H1 (cell line): ENCODE results near the gene ABCA9. TPM values are rescaled to one million over a fixed set of nuclear protein-coding genes. Genes with fewer than 3 reads are reported as not detected.

Source experiments
- CTCF ChIA-PET: fragments of 300-600 bp; sonication (Branson Sonifier 250); formaldehyde crosslinking; loops from one replicate; lab custom pipeline; 2021; ENCODE audit not compliant: partially characterized antibody; lab: Charles Lee
- POLR2A ChIA-PET: fragments of 300-600 bp; sonication (Branson Sonifier 250); formaldehyde crosslinking; loops from one replicate; lab custom pipeline; 2021; ENCODE audit warnings: inconsistent platforms; ENCODE audit not compliant: partially characterized antibody; lab: Charles Lee
- DNase-seq, 2 experiments: peaks; one replicate each; pipeline versions ENCODE4 v3.0.0 to v3.0.0-alpha.2; 2010 to 2022; ENCODE audit warnings: low spot score in 2 of 2, low read depth in 1 of 2, mixed read lengths in 1 of 2
- FAIRE-seq: peaks from 2 replicates; lab custom pipeline; 2011; peaks lifted over from hg19 to GRCh38; lab: Jason Lieb, UNC
- H2AFZ ChIP-seq: 2 replicates; pipeline ENCODE4 v1.8.1; 2012; ENCODE audit warnings: low read length, inconsistent platforms
- H2AK5ac ChIP-seq: 2 replicates; pipeline ENCODE4 v1.6.1; 2013; ENCODE audit warnings: low read depth, low read length
- H2BK120ac ChIP-seq: replicated peaks from 2 replicates; pipeline ENCODE3; 2013; ENCODE audit warnings: low read depth, low read length, inconsistent platforms
- H2BK12ac ChIP-seq: 2 replicates; pipeline ENCODE4 v1.6.1; 2013; ENCODE audit warnings: low read depth, low read length
- H2BK15ac ChIP-seq: 2 replicates; pipeline ENCODE4 v1.6.1; 2013; ENCODE audit warnings: low read length
- H2BK20ac ChIP-seq: 2 replicates; pipeline ENCODE4 v1.6.1; 2013; ENCODE audit warnings: low read length
- H2BK5ac ChIP-seq: 2 replicates; pipeline ENCODE4 v1.6.1; 2013; ENCODE audit warnings: low read depth, low read length
- H3K14ac ChIP-seq: 2 replicates; pipeline ENCODE4 v1.6.1; 2013; ENCODE audit warnings: inconsistent platforms; ENCODE audit not compliant: insufficient read length
- H3K18ac ChIP-seq: 2 replicates; pipeline ENCODE4 v1.6.1; 2013; ENCODE audit warnings: low read length; ENCODE audit errors: extremely low read depth
- H3K23ac ChIP-seq: 2 replicates; pipeline ENCODE4 v1.6.1; 2013; ENCODE audit warnings: inconsistent platforms; ENCODE audit not compliant: insufficient read length
- H3K23me2 ChIP-seq: 2 replicates; pipeline ENCODE4 v1.6.1; 2013; ENCODE audit warnings: low read depth, low read length
- H3K27ac ChIP-seq: 2 replicates; pipeline ENCODE4 v1.6.1; 2011; ENCODE audit warnings: low read depth, low read length, inconsistent platforms
- H3K27me3 ChIP-seq, 4 experiments: replicated peaks in 1 of 4; 1 replicate in 1 of 4; 2 replicates in 3 of 4; pipeline versions ENCODE4 v1.6.1 to v1.8.1; 2011 to 2013; ENCODE audit warnings: low read length in 3 of 4, mild to moderate bottlenecking in 3 of 4, inconsistent platforms in 2 of 4, mixed read lengths in 2 of 4, moderate library complexity in 1 of 4; ENCODE audit not compliant: control insufficient read depth in 3 of 4, insufficient read depth in 3 of 4; ENCODE audit errors: extremely low read depth in 1 of 4
- H3K36me3 ChIP-seq, 4 experiments: 2 replicates each; pipeline versions ENCODE4 v1.6.1 to v1.8.1; 2011 to 2013; ENCODE audit warnings: mild to moderate bottlenecking in 4 of 4, low read length in 3 of 4, moderate library complexity in 2 of 4, control low read depth in 1 of 4, inconsistent platforms in 1 of 4; ENCODE audit not compliant: insufficient read depth in 4 of 4, control insufficient read depth in 2 of 4
- H3K4ac ChIP-seq: replicated peaks from 2 replicates; pipeline ENCODE3; 2013; ENCODE audit warnings: low read length, low read depth, mixed read lengths, inconsistent platforms; ENCODE audit not compliant: insufficient read length
- H3K4me1 ChIP-seq, 4 experiments: replicated peaks in 1 of 4; 1 replicate in 1 of 4; 2 replicates in 3 of 4; pipeline versions ENCODE4 v1.6.1 to v1.8.1; 2011 to 2013; ENCODE audit warnings: low read length in 3 of 4, inconsistent platforms in 2 of 4, mixed read lengths in 1 of 4; ENCODE audit not compliant: insufficient read depth in 4 of 4, control insufficient read depth in 3 of 4
- H3K4me2 ChIP-seq, 2 experiments: 2 replicates each; pipeline versions ENCODE4 v1.6.1 to v1.8.1; 2011 to 2013; ENCODE audit warnings: low read depth in 2 of 2, low read length in 2 of 2, control low read depth in 1 of 2, inconsistent platforms in 1 of 2, mild to moderate bottlenecking in 1 of 2; ENCODE audit not compliant: insufficient read depth in 1 of 2
- H3K4me3 ChIP-seq, 4 experiments: fragments of 200-600, 300-600 bp in 1 of 4; sonication (generic), shearing (Covaris generic), sonication (Bioruptor Twin) in 1 of 4; 2 replicates each; pipeline versions ENCODE4 v1.5.1 to v1.8.1; 2011 to 2016; ENCODE audit warnings: low read length in 4 of 4, low read depth in 3 of 4, control low read depth in 2 of 4, inconsistent platforms in 2 of 4, mild to moderate bottlenecking in 2 of 4, mixed read lengths in 1 of 4, moderate library complexity in 1 of 4; ENCODE audit not compliant: insufficient read depth in 2 of 4; ENCODE audit errors: extremely low read depth in 1 of 4
- H3K56ac ChIP-seq: replicated peaks from 2 replicates; pipeline ENCODE3; 2013; ENCODE audit warnings: low read depth, mild to moderate bottlenecking, mixed read lengths, low read length, inconsistent platforms; ENCODE audit not compliant: insufficient read length
- H3K79me1 ChIP-seq: 2 replicates; pipeline ENCODE4 v1.6.1; 2013; ENCODE audit warnings: low read depth, low read length, control low read depth
- H3K79me2 ChIP-seq, 2 experiments: 2 replicates each; pipeline versions ENCODE4 v1.6.1 to v1.8.1; 2012 to 2013; ENCODE audit warnings: low read length in 2 of 2, mild to moderate bottlenecking in 2 of 2, inconsistent platforms in 1 of 2; ENCODE audit not compliant: insufficient read depth in 2 of 2, control insufficient read depth in 1 of 2
- H3K9ac ChIP-seq, 4 experiments: replicated peaks in 1 of 4; 1 replicate in 1 of 4; 2 replicates in 3 of 4; pipeline versions ENCODE4 v1.6.1 to v1.8.1; 2011 to 2013; ENCODE audit warnings: low read depth in 3 of 4, low read length in 3 of 4, control low read depth in 2 of 4, mild to moderate bottlenecking in 2 of 4, moderate library complexity in 2 of 4, inconsistent platforms in 1 of 4; ENCODE audit errors: extremely low read depth in 1 of 4
- H3K9me3 ChIP-seq, 2 experiments: 2 replicates each; pipeline versions ENCODE4 v1.6.1 to v1.8.1; 2012 to 2013; ENCODE audit warnings: mild to moderate bottlenecking in 2 of 2, moderate library complexity in 2 of 2, control low read depth in 1 of 2, inconsistent platforms in 1 of 2, low read depth in 1 of 2, low read length in 1 of 2, mixed read lengths in 1 of 2; ENCODE audit not compliant: insufficient read depth in 2 of 2
- H4K20me1 ChIP-seq, 2 experiments: replicated peaks in 1 of 2; 2 replicates each; pipeline versions ENCODE3 to v1.8.1; 2011 to 2013; ENCODE audit warnings: inconsistent platforms in 2 of 2, low read length in 2 of 2, mild to moderate bottlenecking in 1 of 2; ENCODE audit not compliant: insufficient read depth in 2 of 2, control insufficient read depth in 1 of 2
- H4K5ac ChIP-seq: 2 replicates; pipeline ENCODE4 v1.6.1; 2013; ENCODE audit warnings: low read length, low read depth, mixed read lengths, inconsistent platforms; ENCODE audit not compliant: insufficient read length
- H4K8ac ChIP-seq: 2 replicates; pipeline ENCODE4 v1.8.0; 2013; ENCODE audit warnings: mild to moderate bottlenecking, moderate library complexity, low read length, inconsistent platforms; ENCODE audit not compliant: insufficient read depth; ENCODE audit errors: extremely low read depth
- H4K91ac ChIP-seq: replicated peaks from 2 replicates; pipeline ENCODE3; 2013; ENCODE audit warnings: low read length, mixed read lengths, inconsistent platforms; ENCODE audit not compliant: insufficient read length
- BACH1 ChIP-seq: IDR thresholded peaks from 2 replicates; pipeline ENCODE4 v1.6.1; 2012; ENCODE audit warnings: low read length, improper control_type of control experiment
- CEBPB ChIP-seq: IDR thresholded peaks from 2 replicates; pipeline ENCODE4 v1.6.1; 2012; ENCODE audit warnings: low read depth, low read length
- CHD2 ChIP-seq: IDR thresholded peaks from 2 replicates; pipeline ENCODE4 v1.6.1; 2012; ENCODE audit warnings: low read length, improper control_type of control experiment
- HDAC6 ChIP-seq: IDR thresholded peaks from one replicate; pipeline ENCODE4 v1.7.1; 2012; ENCODE audit warnings: low read depth, mild to moderate bottlenecking, inconsistent platforms, low read length, moderate library complexity
- JUN ChIP-seq: IDR thresholded peaks from 2 replicates; pipeline ENCODE4 v1.6.1; 2011; ENCODE audit warnings: low read depth, mild to moderate bottlenecking, improper control_type of control experiment, low read length
- KDM4A ChIP-seq: IDR thresholded peaks from one replicate; pipeline ENCODE4 v1.7.1; 2012; ENCODE audit warnings: low read depth, mild to moderate bottlenecking, moderate library complexity, low read length, inconsistent platforms; ENCODE audit not compliant: severe bottlenecking
- NRF1 ChIP-seq: IDR thresholded peaks from 2 replicates; pipeline ENCODE4 v1.6.1; 2011; ENCODE audit warnings: mild to moderate bottlenecking, low read depth, low read length, improper control_type of control experiment
- RBBP5 ChIP-seq: IDR thresholded peaks from 2 replicates; pipeline ENCODE4 v1.7.1; 2012; ENCODE audit warnings: low read depth, mild to moderate bottlenecking, inconsistent platforms, low read length, moderate library complexity, borderline replicate concordance
- SP1 ChIP-seq: IDR thresholded peaks from 2 replicates; pipeline ENCODE4 v1.6.1; 2011; ENCODE audit warnings: low read depth, low read length
- TAF7 ChIP-seq: optimal IDR thresholded peaks from 2 replicates; pipeline ENCODE3; 2011; ENCODE audit warnings: low read depth, mild to moderate bottlenecking, inconsistent platforms, low read length, moderate library complexity, borderline replicate concordance
- TBP ChIP-seq: IDR thresholded peaks from 2 replicates; pipeline ENCODE4 v1.6.1; 2011; ENCODE audit warnings: low read depth, low read length, improper control_type of control experiment
- ZNF274 ChIP-seq: IDR thresholded peaks from 2 replicates; pipeline ENCODE4 v1.7.0; 2012; ENCODE audit warnings: low read length, borderline replicate concordance; ENCODE audit errors: extremely low read depth
- WGBS, 2 experiments: shearing (Covaris generic) in 1 of 2; methylation state at CpG; one replicate each; pipeline versions ENCODE4 v1.1.6 to v1.1.7; 2013 to 2015; ENCODE audit warnings: low lambda C conversion rate in 2 of 2, mixed read lengths in 2 of 2, inconsistent platforms in 1 of 2, low coverage in 1 of 2, missing lambda C conversion rate in 1 of 2; ENCODE audit not compliant: insufficient replicate concordance in 2 of 2, insufficient coverage in 1 of 2, insufficient read length in 1 of 2; ENCODE audit errors: extremely low coverage in 1 of 2, missing lambda C conversion rate in 1 of 2; 5-methylcytosine and 5-hydroxymethylcytosine counted together
- polyA plus RNA-seq, 7 experiments: library from polyadenylated mRNA; depleted of rRNA in 3 of 7; stranded (reverse) in 5 of 7; unstranded in 2 of 7; fragments of >200 nt in 5 of 7; fragments of 200-250 nt in 2 of 7; gene quantifications; 1 replicate in 5 of 7; 2 replicates in 1 of 7; 4 replicates in 1 of 7; pipeline versions ENCODE4 v1.2.1 to v1.2.3, GENCODE V29; 2011 to 2013; ENCODE audit warnings: missing spikeins in 2 of 7, mixed read lengths in 2 of 7
- total RNA-seq: library from RNA; stranded (reverse); fragmentation: NEBNext Ultra II Directional; extraction: Animal tissue kit (Norgen Biotek cat#: 25700); gene quantifications from 2 replicates; pipeline ENCODE4 v1.2.1, GENCODE V29; 2021
- TF ChIP-seq, protein P1 (sequence below), 3 experiments: IDR thresholded peaks; 1 replicate in 2 of 3; 2 replicates in 1 of 3; pipeline versions ENCODE4 v1.5.1 to v1.6.1; 2011; ENCODE audit warnings: low read length in 3 of 3, mild to moderate bottlenecking in 3 of 3, inconsistent platforms in 2 of 3, low read depth in 1 of 3, moderate library complexity in 1 of 3; ENCODE audit not compliant: insufficient read depth in 1 of 3; ENCODE audit errors: control extremely low read depth in 1 of 3

Gene ABCA9
- total and polyA plus RNA-seq, 2 of the 8 experiments (the other 6 are each of a cell fraction or from before 2014, with no cell fraction given), result not detected

DNA sequence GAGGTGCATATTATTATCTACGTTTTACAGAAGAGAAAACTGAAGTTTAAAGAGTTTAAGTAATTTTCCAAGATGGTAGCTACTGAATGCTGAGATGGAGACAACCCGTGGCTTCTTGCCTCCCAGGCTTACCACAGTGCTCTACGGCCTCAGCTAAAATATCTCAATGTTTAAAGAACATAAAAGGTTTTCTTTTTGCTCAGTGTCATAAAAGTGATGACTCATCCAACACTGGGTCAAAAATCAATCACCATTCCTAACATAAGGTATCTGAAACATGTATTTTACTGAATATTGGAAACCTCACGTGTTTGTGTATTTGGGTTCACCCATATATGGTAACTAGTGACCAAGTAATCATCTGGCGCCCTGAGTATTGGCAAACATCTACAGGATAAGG, 18.4 kb downstream of the ABCA9 start:
- no peaks in the 10 kb centered on the region for H3K9me3 ChIP-seq
- no peak overlapping the region for H3K4ac ChIP-seq
- no peak overlapping the region for H3K56ac ChIP-seq
- H4K8ac ChIP-seq, result no peak overlapping the region
- CTCF ChIA-PET, result interaction anchor here (1.7 kb wide), 1 partner anchor 202 kb away, joined by 3 read pairs; no protein-coding TSS in a partner anchor
- no peak overlapping the region for H4K5ac ChIP-seq
- no peaks in the 10 kb centered on the region for H3K36me3 ChIP-seq
- no peak overlapping the region for H2BK120ac ChIP-seq
- DNase-seq (no peak), FAIRE-seq (no peak)
- no peak overlapping the region for H3K4me3 ChIP-seq
- no peak overlapping the region for H3K4me2 ChIP-seq
- no peak overlapping the region for H3K14ac ChIP-seq
- H2AFZ ChIP-seq, result no peak overlapping the region
- no peak overlapping the region for H2BK15ac ChIP-seq
- no peaks in the 10 kb centered on the region for H3K27me3 ChIP-seq
- H3K79me1 ChIP-seq, result no peaks in the 10 kb centered on the region
- H3K23ac ChIP-seq, result no peak overlapping the region
- H3K79me2 ChIP-seq, result no peaks in the 10 kb centered on the region
- H3K27ac ChIP-seq, result no peak overlapping the region
- no peaks in the 10 kb centered on the region for H3K4me1 ChIP-seq
- H2BK5ac ChIP-seq, result no peak overlapping the region
- H2BK20ac ChIP-seq, result no peak overlapping the region
- no peak overlapping the region for H2BK12ac ChIP-seq
- H4K20me1 ChIP-seq, result no peaks in the 10 kb centered on the region
- H3K23me2 ChIP-seq, result no peaks in the 10 kb centered on the region
- POLR2A ChIA-PET, result no interaction called here
- 94% methylated on average over 5 of the region's 5 CpGs; no CpG with 5 or more reads in 1 of the 2 experiments for WGBS, 2 experiments
- no peak overlapping the region for H3K9ac ChIP-seq
- H3K18ac ChIP-seq, result no peak overlapping the region
- no peak overlapping the region for H2AK5ac ChIP-seq
- no peak overlapping the region for H4K91ac ChIP-seq
- TF ChIP-seq RBBP5 (no peak), JUN (no peak), CEBPB (no peak), TBP (no peak), HDAC6 (no peak), TAF7 (no peak), KDM4A (no peak), CHD2 (no peak), SP1 (no peak), ZNF274 (no peak), BACH1 (no peak), NRF1 (no peak)
- TF ChIP-seq, protein P1, sequence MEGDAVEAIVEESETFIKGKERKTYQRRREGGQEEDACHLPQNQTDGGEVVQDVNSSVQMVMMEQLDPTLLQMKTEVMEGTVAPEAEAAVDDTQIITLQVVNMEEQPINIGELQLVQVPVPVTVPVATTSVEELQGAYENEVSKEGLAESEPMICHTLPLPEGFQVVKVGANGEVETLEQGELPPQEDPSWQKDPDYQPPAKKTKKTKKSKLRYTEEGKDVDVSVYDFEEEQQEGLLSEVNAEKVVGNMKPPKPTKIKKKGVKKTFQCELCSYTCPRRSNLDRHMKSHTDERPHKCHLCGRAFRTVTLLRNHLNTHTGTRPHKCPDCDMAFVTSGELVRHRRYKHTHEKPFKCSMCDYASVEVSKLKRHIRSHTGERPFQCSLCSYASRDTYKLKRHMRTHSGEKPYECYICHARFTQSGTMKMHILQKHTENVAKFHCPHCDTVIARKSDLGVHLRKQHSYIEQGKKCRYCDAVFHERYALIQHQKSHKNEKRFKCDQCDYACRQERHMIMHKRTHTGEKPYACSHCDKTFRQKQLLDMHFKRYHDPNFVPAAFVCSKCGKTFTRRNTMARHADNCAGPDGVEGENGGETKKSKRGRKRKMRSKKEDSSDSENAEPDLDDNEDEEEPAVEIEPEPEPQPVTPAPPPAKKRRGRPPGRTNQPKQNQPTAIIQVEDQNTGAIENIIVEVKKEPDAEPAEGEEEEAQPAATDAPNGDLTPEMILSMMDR (IDR thresholded peaks at IDR 0.05; ENCODE audit: control extremely low read depth in 1 of 3, insufficient read depth in 1 of 3, low read depth in 1 of 3, low read length in 3 of 3), result no peak
